ENCODE results near the gene DLEC1. TPM values are rescaled to one million over a fixed set of nuclear protein-coding genes. Genes with fewer than 3 reads are reported as not detected.

DLEC1 gene, protein sequence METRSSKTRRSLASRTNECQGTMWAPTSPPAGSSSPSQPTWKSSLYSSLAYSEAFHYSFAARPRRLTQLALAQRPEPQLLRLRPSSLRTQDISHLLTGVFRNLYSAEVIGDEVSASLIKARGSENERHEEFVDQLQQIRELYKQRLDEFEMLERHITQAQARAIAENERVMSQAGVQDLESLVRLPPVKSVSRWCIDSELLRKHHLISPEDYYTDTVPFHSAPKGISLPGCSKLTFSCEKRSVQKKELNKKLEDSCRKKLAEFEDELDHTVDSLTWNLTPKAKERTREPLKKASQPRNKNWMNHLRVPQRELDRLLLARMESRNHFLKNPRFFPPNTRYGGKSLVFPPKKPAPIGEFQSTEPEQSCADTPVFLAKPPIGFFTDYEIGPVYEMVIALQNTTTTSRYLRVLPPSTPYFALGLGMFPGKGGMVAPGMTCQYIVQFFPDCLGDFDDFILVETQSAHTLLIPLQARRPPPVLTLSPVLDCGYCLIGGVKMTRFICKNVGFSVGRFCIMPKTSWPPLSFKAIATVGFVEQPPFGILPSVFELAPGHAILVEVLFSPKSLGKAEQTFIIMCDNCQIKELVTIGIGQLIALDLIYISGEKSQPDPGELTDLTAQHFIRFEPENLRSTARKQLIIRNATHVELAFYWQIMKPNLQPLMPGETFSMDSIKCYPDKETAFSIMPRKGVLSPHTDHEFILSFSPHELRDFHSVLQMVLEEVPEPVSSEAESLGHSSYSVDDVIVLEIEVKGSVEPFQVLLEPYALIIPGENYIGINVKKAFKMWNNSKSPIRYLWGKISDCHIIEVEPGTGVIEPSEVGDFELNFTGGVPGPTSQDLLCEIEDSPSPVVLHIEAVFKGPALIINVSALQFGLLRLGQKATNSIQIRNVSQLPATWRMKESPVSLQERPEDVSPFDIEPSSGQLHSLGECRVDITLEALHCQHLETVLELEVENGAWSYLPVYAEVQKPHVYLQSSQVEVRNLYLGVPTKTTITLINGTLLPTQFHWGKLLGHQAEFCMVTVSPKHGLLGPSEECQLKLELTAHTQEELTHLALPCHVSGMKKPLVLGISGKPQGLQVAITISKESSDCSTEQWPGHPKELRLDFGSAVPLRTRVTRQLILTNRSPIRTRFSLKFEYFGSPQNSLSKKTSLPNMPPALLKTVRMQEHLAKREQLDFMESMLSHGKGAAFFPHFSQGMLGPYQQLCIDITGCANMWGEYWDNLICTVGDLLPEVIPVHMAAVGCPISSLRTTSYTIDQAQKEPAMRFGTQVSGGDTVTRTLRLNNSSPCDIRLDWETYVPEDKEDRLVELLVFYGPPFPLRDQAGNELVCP (N-terminal part only)
- total RNA-seq: under 1 TPM; 0.25 to 0.52 TPM

DNA sequence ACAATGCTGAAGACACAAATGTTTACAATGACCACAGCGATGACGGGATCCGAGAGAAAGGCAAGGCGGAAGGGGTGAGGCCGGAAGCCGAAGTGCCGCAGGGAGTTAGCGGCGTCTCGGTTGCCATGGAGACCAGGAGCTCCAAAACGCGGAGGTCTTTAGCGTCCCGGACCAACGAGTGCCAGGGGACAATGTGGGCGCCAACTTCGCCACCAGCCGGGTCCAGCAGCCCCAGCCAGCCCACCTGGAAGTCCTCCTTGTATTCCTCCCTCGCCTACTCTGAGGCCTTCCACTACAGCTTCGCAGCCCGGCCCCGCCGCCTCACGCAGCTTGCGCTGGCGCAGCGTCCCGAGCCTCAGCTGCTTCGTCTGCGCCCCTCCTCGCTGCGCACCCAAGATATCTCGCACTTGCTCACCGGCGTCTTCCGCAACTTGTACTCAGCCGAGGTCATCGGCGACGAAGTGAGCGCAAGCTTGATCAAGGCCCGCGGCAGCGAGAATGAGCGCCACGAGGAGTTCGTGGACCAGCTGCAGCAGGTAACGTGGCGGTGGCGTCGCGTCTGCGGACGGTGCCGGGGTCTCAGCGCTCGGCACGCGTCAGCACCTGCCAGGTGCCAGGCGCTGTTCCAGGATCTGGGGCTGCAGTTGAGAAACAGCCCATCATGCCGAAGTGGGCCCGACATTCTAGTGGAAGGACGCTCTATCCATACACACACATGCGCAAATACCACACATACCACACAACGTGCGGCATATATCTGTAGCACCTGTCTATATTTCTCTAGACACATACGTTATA, at the start of gene DLEC1:
DLEC1 (plus strand) TSS at position 108 of the 798 bp plus-strand sequence; CDS start at position 126, 18 bp downstream.
- peaks cover 10% of the 10 kb centered on the region for H3K36me3 Mint-ChIP-seq
- ATAC-seq: peak; percentile 88 to 90
- peak within 1 kb of the TSS; percentile 88 for H3K4me3 Mint-ChIP-seq
- peaks cover 11% of the 10 kb centered on the region for H3K9me3 Mint-ChIP-seq
- peak within 1 kb of the TSS; percentile 92 to 95 for H3K27ac Mint-ChIP-seq
- peak; percentile 90 for DNase-seq (ENCODE audit: low spot score)
- H3K4me1 Mint-ChIP-seq (ENCODE audit: low read depth in 2 of 2): peaks cover 29 to 34% of the 10 kb centered on the region in 2 donors
- H3K27me3 Mint-ChIP-seq: no peaks in the 10 kb centered on the region

DNA sequence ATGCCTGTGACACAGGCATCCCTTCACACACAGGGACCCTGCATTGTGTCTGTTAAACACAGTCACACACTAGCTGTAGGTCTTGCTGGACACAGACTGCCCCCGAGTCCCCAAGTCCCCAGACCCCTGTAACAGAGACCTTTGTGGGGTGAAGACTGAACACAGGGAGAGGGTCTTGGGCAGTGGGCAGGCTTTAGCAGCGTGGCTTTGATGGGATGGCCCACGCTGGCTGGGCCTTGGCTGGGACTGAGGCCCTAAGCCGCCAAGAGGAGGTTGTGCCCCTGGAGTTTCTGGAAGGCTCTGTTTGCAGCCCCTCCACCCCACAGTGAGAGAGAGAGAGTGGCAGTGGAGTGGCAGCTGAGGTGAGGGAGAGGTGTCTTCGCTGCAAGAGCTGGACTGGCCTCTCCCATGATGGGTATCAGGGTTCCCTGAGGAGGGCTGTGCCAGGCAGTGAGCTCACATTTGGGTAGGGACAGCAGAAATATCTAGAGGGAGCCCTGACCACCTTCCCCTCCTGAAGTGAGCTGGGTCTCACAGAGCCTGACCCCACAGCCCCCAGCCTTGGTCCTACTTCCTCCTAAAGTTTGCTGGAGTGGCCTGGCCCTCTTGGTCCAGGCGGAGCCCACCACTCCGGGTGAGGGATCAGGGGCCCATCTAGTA, 49.1 kb upstream of the DLEC1 start:
- no peak overlapping the region for H3K27ac Mint-ChIP-seq
- H3K4me3 Mint-ChIP-seq: no peak overlapping the region
- H3K36me3 Mint-ChIP-seq: no peaks in the 10 kb centered on the region
- H3K27me3 Mint-ChIP-seq: no peaks in the 10 kb centered on the region
- peaks cover 17 to 19% of the 10 kb centered on the region in 2 donors for H3K4me1 Mint-ChIP-seq (ENCODE audit: low read depth in 2 of 2)
- ATAC-seq: no peak
- no peaks in the 10 kb centered on the region for H3K9me3 Mint-ChIP-seq
- DNase-seq (ENCODE audit: low spot score): no peak

DNA sequence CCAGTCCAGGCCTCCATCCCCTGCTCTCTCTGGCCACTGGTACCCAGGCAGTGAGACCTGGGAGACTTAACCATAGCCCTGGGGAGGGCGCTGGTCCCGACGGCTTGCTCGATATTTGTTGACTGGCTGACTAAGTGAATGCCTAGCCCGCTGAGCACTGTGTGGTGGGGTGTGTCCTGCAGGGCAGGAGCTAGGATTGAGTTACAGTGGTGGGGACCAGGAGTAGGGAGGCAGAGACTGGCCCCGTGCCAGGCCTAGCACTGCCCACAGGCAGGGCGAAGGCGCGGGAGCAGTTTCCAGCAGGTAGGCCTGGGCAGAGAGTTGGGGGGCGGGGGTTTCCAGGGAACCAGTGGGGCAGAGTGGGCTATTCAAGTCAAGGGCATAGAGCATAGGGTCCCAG, 48.5 kb upstream of the DLEC1 start, which contains the start of gene VILL:
VILL (plus strand) TSS at position 260 of the 400 bp plus-strand sequence. CDS start 2,887 bp downstream, outside the sequence.
- H3K4me1 Mint-ChIP-seq (ENCODE audit: low read depth in 2 of 2): peaks cover 23 to 25% of the 10 kb centered on the region in 2 donors
- DNase-seq (ENCODE audit: low spot score) (no peak), ATAC-seq (no peak)

DNA sequence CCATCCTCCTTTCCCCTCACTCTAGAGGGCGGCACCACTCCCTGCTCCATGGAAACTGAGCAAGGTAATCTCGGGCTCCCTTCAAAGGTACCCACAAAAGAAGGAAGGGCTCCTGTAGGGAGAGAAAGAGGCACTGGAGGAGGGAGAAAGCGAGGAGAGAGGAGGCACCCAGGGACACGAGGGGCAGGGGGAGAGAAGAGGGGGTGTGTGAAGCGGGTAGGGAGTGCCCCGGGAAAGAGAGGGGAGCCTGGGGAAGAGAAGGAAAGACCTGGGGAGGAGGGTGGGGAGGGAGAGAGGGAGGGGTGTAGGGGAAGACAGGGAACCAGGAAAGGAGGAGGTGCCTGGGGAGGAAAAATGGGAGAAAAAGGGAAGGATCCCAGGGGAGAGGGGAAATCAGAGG, 47.9 kb upstream of the DLEC1 start:
- ATAC-seq: no peak
- no peak for DNase-seq (ENCODE audit: low spot score)
- Mint-ChIP-seq H3K9me3 (no peaks in the 10 kb centered on the region), H3K4me1 (ENCODE audit: low read depth in 2 of 2) (peaks cover 28 to 30% of the 10 kb centered on the region in 2 donors), H3K36me3 (no peaks in the 10 kb centered on the region), H3K27me3 (no peaks in the 10 kb centered on the region), H3K4me3 (no peak overlapping the region), H3K27ac (no peak overlapping the region)

More for the DNA sequence above, 48.5 kb upstream of the DLEC1 start, which contains the start of gene VILL:
- Mint-ChIP-seq H3K36me3 (no peaks in the 10 kb centered on the region), H3K27me3 (no peaks in the 10 kb centered on the region), H3K9me3 (no peaks in the 10 kb centered on the region), H3K4me3 (no peak within 1 kb of the TSS), H3K27ac (no peak within 1 kb of the TSS)

DNA sequence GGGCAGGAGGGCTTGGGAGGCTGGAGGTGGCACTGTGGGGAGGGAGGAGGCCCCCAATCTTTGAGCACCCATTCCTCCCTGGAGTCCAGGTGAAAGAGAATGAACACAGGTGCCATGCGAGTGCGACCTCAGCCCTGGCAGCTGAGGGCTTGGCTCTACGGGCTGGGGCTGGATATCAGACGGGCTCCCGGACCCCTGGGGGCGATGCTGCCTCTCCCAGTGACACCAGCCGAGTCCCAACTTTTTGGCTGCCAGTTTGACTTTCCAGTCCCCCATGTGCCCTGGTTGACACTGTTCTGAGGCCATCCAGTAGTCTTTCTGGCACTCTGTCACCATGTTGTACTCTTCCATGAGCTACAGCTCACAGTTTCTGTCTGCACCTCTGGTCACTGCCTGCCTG, 47.2 kb upstream of the DLEC1 start:
- Mint-ChIP-seq H3K36me3 (peaks cover 6% of the 10 kb centered on the region), H3K27ac (peak overlapping the region in 1 of 2 donors; percentile 92), H3K9me3 (no peaks in the 10 kb centered on the region), H3K4me3 (no peak overlapping the region), H3K27me3 (no peaks in the 10 kb centered on the region), H3K4me1 (ENCODE audit: low read depth in 2 of 2) (peaks cover 35 to 37% of the 10 kb centered on the region in 2 donors)
- DNase-seq (ENCODE audit: low spot score): no peak
- no peak for ATAC-seq

DNA sequence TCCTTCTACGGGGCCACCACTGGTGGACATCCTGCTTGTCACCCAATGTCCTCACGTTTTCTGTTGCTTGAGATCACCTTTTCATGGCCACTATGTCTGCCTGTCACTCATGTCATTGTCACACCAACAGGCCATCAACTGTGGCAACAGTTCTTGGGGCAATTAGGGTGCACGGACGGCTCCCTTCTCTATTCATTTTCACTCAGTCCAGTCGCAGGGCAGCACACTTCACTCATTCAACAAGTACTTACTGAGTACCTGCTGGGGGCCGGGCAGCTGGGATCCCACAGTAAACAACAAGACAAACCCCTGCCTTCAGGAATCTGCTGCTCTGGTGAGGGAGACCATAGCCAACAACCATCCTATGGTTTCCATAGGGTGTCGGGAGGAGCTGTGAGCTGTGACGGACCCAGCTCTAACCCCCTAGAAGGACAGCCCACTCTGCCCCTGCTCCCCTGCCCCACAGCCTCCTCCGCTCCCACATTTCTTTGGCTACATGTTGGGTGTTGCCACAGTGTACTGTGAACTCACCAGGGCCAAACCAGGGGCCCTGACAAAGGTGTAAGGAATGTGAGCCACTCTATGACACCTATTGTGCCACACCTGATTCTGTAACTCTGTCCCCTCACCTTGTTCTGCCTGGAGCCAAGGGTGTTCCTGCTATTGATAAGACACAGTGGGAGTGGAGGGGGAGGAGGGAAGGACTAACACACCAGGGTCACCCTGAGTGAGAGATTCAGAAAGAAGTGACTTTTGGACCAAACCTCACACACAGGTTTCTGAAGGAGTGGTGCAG, 46.5 kb upstream of the DLEC1 start:
- Mint-ChIP-seq H3K36me3 (peaks cover 8% of the 10 kb centered on the region), H3K4me1 (ENCODE audit: low read depth in 2 of 2) (peaks cover 38 to 39% of the 10 kb centered on the region in 2 donors), H3K27ac (peak overlapping the region; percentile 92), H3K27me3 (no peaks in the 10 kb centered on the region), H3K9me3 (no peaks in the 10 kb centered on the region), H3K4me3 (peak overlapping the region; percentile 88)
- DNase-seq (ENCODE audit: low spot score): no peak
- ATAC-seq: no peak

DNA sequence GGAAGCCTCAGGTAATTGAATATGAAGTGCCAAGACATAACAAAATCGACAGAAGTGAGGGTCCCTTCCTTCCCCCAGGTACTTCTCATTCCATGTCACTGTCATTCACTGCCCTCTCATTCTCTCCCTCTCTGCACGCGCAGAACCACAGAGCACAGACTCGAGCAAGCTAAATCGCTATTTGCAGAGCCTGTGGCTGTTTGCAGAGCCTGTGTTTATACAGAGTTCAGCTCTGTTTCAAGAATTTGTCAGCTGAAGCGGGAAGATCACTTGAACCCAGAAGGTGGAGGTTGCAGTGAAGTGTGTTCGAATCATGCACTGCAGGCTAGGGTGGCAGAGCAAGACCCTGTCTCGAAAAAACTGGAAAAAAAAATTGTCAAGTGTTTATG, 45.9 kb upstream of the DLEC1 start:
- Mint-ChIP-seq H3K27ac (peak overlapping the region; percentile 92), H3K36me3 (peaks cover 8% of the 10 kb centered on the region), H3K4me1 (ENCODE audit: low read depth in 2 of 2) (peaks cover 38 to 41% of the 10 kb centered on the region in 2 donors), H3K27me3 (no peaks in the 10 kb centered on the region), H3K4me3 (peak overlapping the region; percentile 88), H3K9me3 (no peaks in the 10 kb centered on the region)
- ATAC-seq: no peak
- no peak for DNase-seq (ENCODE audit: low spot score)

DNA sequence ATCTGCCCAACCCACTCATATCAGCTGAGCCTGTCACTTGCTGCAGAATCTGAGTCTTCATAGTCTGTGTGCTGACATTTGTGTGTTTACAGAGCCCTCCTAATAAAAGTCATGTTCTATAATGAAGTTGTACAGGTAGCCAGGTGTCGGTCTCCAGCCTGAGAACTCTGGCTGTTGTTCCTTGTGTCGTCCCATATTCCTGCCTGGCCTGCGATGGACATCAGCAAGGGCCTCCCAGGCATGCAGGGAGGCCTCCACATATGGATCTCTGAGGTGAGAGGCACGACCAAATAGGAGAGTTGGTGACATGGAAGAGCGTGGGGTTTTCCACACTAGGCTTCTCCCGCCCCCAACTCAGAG, 45.6 kb upstream of the DLEC1 start:
- Mint-ChIP-seq H3K4me3 (peak overlapping the region; percentile 88), H3K4me1 (ENCODE audit: low read depth in 2 of 2) (peaks cover 38 to 44% of the 10 kb centered on the region in 2 donors), H3K27ac (peak overlapping the region; percentile 92), H3K27me3 (no peaks in the 10 kb centered on the region), H3K36me3 (peaks cover 8% of the 10 kb centered on the region), H3K9me3 (no peaks in the 10 kb centered on the region)
- ATAC-seq (no peak), DNase-seq (ENCODE audit: low spot score) (no peak)

DNA sequence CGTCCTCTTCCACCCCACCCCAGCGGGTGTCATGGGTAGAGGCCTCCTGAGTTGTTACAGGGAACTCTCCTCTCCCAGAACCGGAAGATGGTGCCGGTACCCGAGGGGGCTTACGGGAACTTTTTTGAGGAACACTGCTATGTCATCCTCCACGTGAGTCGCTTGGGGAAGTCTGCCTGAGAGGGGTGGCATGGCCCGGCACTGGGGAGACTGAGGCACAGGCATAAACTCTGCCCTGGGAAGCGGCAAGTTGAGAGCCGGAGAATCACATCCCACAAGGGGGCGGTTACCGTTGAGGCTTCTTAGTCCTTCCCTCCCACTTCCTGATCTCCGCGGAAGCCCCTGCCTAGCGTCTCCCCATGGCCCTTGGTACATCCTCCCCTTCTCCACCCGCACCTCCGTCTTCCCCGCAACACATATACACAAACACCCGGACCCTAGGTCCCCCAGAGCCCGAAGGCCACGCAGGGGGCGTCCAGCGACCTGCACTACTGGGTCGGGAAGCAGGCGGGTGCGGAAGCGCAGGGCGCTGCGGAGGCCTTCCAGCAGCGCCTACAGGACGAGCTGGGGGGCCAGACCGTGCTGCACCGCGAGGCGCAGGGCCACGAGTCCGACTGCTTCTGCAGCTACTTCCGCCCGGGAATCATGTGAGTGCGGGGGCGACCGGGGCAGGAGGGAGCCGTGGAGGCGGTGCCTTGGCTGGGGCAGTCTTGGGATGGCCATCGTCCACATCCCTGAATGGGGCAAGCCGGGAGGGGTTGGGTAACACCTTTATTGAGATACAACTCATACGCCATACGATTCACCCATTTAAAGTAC, 45.0 kb upstream of the DLEC1 start:
- Mint-ChIP-seq H3K27me3 (no peaks in the 10 kb centered on the region), H3K4me1 (ENCODE audit: low read depth in 2 of 2) (peaks cover 38 to 46% of the 10 kb centered on the region in 2 donors)

DNA sequence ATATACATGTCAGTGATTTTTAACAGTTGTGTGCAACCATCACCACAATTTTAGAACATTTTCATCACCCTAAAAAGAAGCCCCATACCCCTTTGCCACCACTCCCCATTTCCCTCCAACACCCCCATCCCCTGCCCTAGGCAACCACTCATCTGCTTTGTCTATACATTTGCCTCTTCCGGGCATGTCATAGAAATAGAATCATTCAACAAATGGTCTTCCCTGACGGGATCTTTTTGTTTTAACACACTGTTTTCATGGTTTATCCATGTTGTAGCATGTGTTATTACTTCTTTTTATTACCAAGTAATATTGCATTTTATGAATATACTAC, 44.4 kb upstream of the DLEC1 start:
- Mint-ChIP-seq H3K9me3 (no peaks in the 10 kb centered on the region), H3K4me1 (ENCODE audit: low read depth in 2 of 2) (peaks cover 43 to 51% of the 10 kb centered on the region in 2 donors), H3K27ac (peak overlapping the region; percentile 92), H3K36me3 (peaks cover 8% of the 10 kb centered on the region), H3K27me3 (no peaks in the 10 kb centered on the region), H3K4me3 (peak overlapping the region; percentile 88)
- DNase-seq (ENCODE audit: low spot score): no peak
- ATAC-seq: no peak

More for the DNA sequence above, 45.0 kb upstream of the DLEC1 start:
- Mint-ChIP-seq H3K9me3 (no peaks in the 10 kb centered on the region), H3K27ac (peak overlapping the region; percentile 92), H3K36me3 (peaks cover 8% of the 10 kb centered on the region), H3K4me3 (peak overlapping the region; percentile 88)
- DNase-seq (ENCODE audit: low spot score) (peak; percentile 83), ATAC-seq (peak; percentile 74 to 79)

Measured in natural killer cell treated with Interleukin-12 subunit alpha and Interleukin-12 subunit beta and Interleukin-15 and Interleukin-18, amount 100 ng/mL, for 72 hours (primary cell).